Activated CD4-positive, alpha-beta T cell treated with anti-CD3 and anti-CD28 coated beads for 24 hours (primary cell): Measurements from ENCODE around the gene GRID1.
"Not testable (repeated sequence)": the region's sequence is repeated elsewhere in the genome, so short reads cannot be mapped to it uniquely, and the experiment has no call there.

Source experiments
- DNase-seq, 2 donors: peaks; one replicate each; pipeline ENCODE4 v3.0.0-alpha.2; 2020; ENCODE audit warnings: low read depth in 2 of 2

The GRID1 gene

GRCh38 chr10:86254081-86254480 is 112.5 kb downstream of the GRID1 start:
- DNase-seq, result no peak

- DNase-seq, result no peak
Observed at GRCh38 chr10:86253091-86254072, 113.2 kb downstream of the GRID1 start.

- no peak for DNase-seq
Observed at GRCh38 chr10:86252556-86252955, 114.0 kb downstream of the GRID1 start.

- DNase-seq, result no peak
Observed at GRCh38 chr10:86252079-86252478, 114.5 kb downstream of the GRID1 start.

GRCh38 chr10:86251426-86251825 is 115.2 kb downstream of the GRID1 start:
- DNase-seq, result no peak

GRCh38 chr10:86250399-86250798 is 116.2 kb downstream of the GRID1 start:
- DNase-seq, result no peak

- no peak for DNase-seq
Observed at GRCh38 chr10:86249794-86250193, 116.8 kb downstream of the GRID1 start.

GRCh38 chr10:86248062-86248461 is 118.5 kb downstream of the GRID1 start:
- DNase-seq, result no peak

GRCh38 chr10:86247588-86247987 is 119.0 kb downstream of the GRID1 start:
- DNase-seq, result no peak

GRCh38 chr10:86247073-86247472 is 119.5 kb downstream of the GRID1 start:
- DNase-seq, result no peak

GRCh38 chr10:86246279-86246940 is 120.2 kb downstream of the GRID1 start:
- no peak for DNase-seq

GRCh38 chr10:86245015-86245394 is 121.6 kb downstream of the GRID1 start:
- no peak for DNase-seq

- no peak for DNase-seq
Observed at GRCh38 chr10:86244297-86245014, 122.1 kb downstream of the GRID1 start.

- DNase-seq, result no peak
Observed at GRCh38 chr10:86243651-86244155, 122.9 kb downstream of the GRID1 start.

- DNase-seq, result no peak
Observed at GRCh38 chr10:86242761-86243160, 123.8 kb downstream of the GRID1 start.

GRCh38 chr10:86238089-86238488 is 128.5 kb downstream of the GRID1 start:
- not testable (repeated sequence) for DNase-seq

- DNase-seq, result no peak
Observed at GRCh38 chr10:86234541-86235270, 131.9 kb downstream of the GRID1 start.

GRCh38 chr10:86234107-86234506 is 132.5 kb downstream of the GRID1 start:
- no peak for DNase-seq

- no peak for DNase-seq
Observed at GRCh38 chr10:86233131-86233530, 133.5 kb downstream of the GRID1 start.

GRCh38 chr10:86232644-86233043 is 134.0 kb downstream of the GRID1 start:
- no peak for DNase-seq

GRCh38 chr10:86231796-86232560 is 134.6 kb downstream of the GRID1 start:
- DNase-seq, result no peak
